C1 segment of cervical spinal cord (tissue), 14 donors: ENCODE results near the gene FAM200C.
A peak's percentile ranks its signal among the peaks of the same experiment; 100 is the strongest.
"Not testable (repeated sequence)": the region's sequence is repeated elsewhere in the genome, so short reads cannot be mapped to it uniquely, and the experiment has no call there.

Experiments used
- DNase-seq, 14 donors: peaks; one replicate each; lab custom pipeline; 2025; lab: John Stamatoyannopoulos, UW

The FAM200C gene

GRCh38 chr5:160399402-160400353 is at the start of gene FAM200C:
Gene FAM200C (minus strand): TSS chr5:160400054. CDS start chr5:160395490, 4,564 bp downstream.
- DNase-seq, result peak; percentile 51 to 93 (median 89)

- no peak for DNase-seq
Measured at GRCh38 chr5:160449458-160449857, 49.6 kb upstream of the FAM200C start.

- no peak for DNase-seq
Measured at GRCh38 chr5:160448886-160449285, 49.0 kb upstream of the FAM200C start.

GRCh38 chr5:160445751-160446150 is 45.9 kb upstream of the FAM200C start:
- no peak for DNase-seq

GRCh38 chr5:160445132-160445531 is 45.3 kb upstream of the FAM200C start:
- no peak for DNase-seq

GRCh38 chr5:160444407-160444806 is 44.6 kb upstream of the FAM200C start:
- DNase-seq, result no peak

- no peak for DNase-seq
Measured at GRCh38 chr5:160442824-160443431, 43.1 kb upstream of the FAM200C start.

- no peak for DNase-seq
Measured at GRCh38 chr5:160441311-160441781, 41.5 kb upstream of the FAM200C start.

GRCh38 chr5:160439205-160439600 is 39.3 kb upstream of the FAM200C start:
- peak; percentile 22 to 90 (median 75) for DNase-seq

- DNase-seq, result peak in 10 of 14 donors; percentile 20 to 66 (median 47)
Measured at GRCh38 chr5:160438316-160439204, 38.7 kb upstream of the FAM200C start.

- DNase-seq, result no peak
Measured at GRCh38 chr5:160437271-160437670, 37.4 kb upstream of the FAM200C start.

GRCh38 chr5:160436661-160437060 is 36.8 kb upstream of the FAM200C start:
- not testable (repeated sequence) for DNase-seq

- no peak for DNase-seq
Measured at GRCh38 chr5:160436017-160436416, 36.2 kb upstream of the FAM200C start.

- no peak for DNase-seq
Measured at GRCh38 chr5:160435532-160435931, 35.7 kb upstream of the FAM200C start.

GRCh38 chr5:160434022-160434531 is 34.2 kb upstream of the FAM200C start:
- DNase-seq, result no peak

GRCh38 chr5:160432787-160433186 is 32.9 kb upstream of the FAM200C start:
- no peak for DNase-seq

- no peak for DNase-seq
Measured at GRCh38 chr5:160432196-160432595, 32.3 kb upstream of the FAM200C start.

GRCh38 chr5:160427607-160428006 is 27.8 kb upstream of the FAM200C start:
- DNase-seq, result no peak

GRCh38 chr5:160423099-160423498 is 23.2 kb upstream of the FAM200C start:
- DNase-seq, result no peak

GRCh38 chr5:160421625-160422258 is 21.9 kb upstream of the FAM200C start, which contains the start of gene PTTG1:
Gene PTTG1 (plus strand): TSS chr5:160421855. CDS start chr5:160422313, 458 bp downstream.
- DNase-seq, result peak in 12 of 14 donors; percentile 44 to 83 (median 77)

- DNase-seq, result no peak
Measured at GRCh38 chr5:160420331-160420610, 20.4 kb upstream of the FAM200C start.
